Gastroesophageal sphincter (tissue), 4 donors: ENCODE measurements around the gene LHFPL3. TPM values are rescaled to one million over a fixed set of nuclear protein-coding genes. Genes with fewer than 3 reads are reported as not detected.

Source experiments
- ATAC-seq: fragments of 150-250 bp; one replicate; pipeline ENCODE4 v1.9.1; 2016; ENCODE audit warnings: mild to moderate bottlenecking, moderate library complexity
- H3K27ac ChIP-seq, 4 donors: fragments of 200-600 bp; sonication (generic) in 3 of 4; 1 replicate in 3 of 4; 2 replicates in 1 of 4; pipeline ENCODE4 v1.5.1; 2016 to 2019
- H3K27me3 ChIP-seq: fragments of 200-600 bp; sonication (generic); one replicate; pipeline ENCODE4 v1.5.1; 2019
- H3K36me3 ChIP-seq, 2 donors: fragments of 200-600 bp; sonication (generic); one replicate each; pipeline ENCODE4 v1.5.1; 2019; ENCODE audit warnings: control low read depth in 1 of 2
- H3K4me1 ChIP-seq, 3 donors: fragments of 200-600 bp; sonication (generic); 1 replicate in 2 of 3; 2 replicates in 1 of 3; pipeline ENCODE4 v1.5.1; 2016 to 2019; ENCODE audit warnings: control low read depth in 2 of 3
- H3K4me3 ChIP-seq, 2 donors: fragments of 200-600 bp; sonication (generic); one replicate each; pipeline ENCODE4 v1.5.1; 2019; ENCODE audit warnings: mild to moderate bottlenecking in 1 of 2, moderate library complexity in 1 of 2
- H3K9me3 ChIP-seq, 3 donors: fragments of 200-600 bp; sonication (generic); one replicate each; pipeline ENCODE4 v1.5.1; 2017 to 2019; ENCODE audit warnings: control low read depth in 2 of 3
- EP300 ChIP-seq: sonication (generic); formaldehyde crosslinking; IDR thresholded peaks from one replicate; pipeline ENCODE4 v1.6.1; 2017; ENCODE audit warnings: antibody characterized with exemption, mild to moderate bottlenecking
- POLR2A ChIP-seq, 2 donors: fragments of 450-650 bp; IDR thresholded peaks; one replicate each; pipeline ENCODE4 v1.6.1; 2017; ENCODE audit warnings: antibody characterized with exemption in 2 of 2, mild to moderate bottlenecking in 2 of 2, moderate library complexity in 1 of 2
- POLR2AphosphoS5 ChIP-seq: sonication (generic); formaldehyde crosslinking; IDR thresholded peaks from one replicate; pipeline ENCODE4 v1.6.1; 2017; ENCODE audit warnings: antibody characterized with exemption
- WGBS, 2 donors: methylation state at CpG; one replicate each; pipeline ENCODE4 v1.1.5; 2018; ENCODE audit warnings: low coverage in 1 of 2; 5-methylcytosine and 5-hydroxymethylcytosine counted together
- total RNA-seq, 4 donors: library from RNA; depleted of rRNA; stranded (reverse); fragments of >200 nt; gene quantifications; one replicate each; pipeline ENCODE4 v1.1.0, GENCODE V29; 2016
- TF ChIP-seq, protein P1 (sequence below), 4 experiments: fragments of 200-600 bp in 2 of 4; fragments of 450-650 bp in 2 of 4; sonication (generic) in 1 of 4; IDR thresholded peaks; one replicate each; pipeline ENCODE4 v1.5.1; 2017 to 2019; ENCODE audit warnings: antibody characterized with exemption in 4 of 4, mild to moderate bottlenecking in 2 of 4, moderate library complexity in 2 of 4

LHFPL3 gene
- total RNA-seq, 4 donors from 2014 or later = not detected

DNA sequence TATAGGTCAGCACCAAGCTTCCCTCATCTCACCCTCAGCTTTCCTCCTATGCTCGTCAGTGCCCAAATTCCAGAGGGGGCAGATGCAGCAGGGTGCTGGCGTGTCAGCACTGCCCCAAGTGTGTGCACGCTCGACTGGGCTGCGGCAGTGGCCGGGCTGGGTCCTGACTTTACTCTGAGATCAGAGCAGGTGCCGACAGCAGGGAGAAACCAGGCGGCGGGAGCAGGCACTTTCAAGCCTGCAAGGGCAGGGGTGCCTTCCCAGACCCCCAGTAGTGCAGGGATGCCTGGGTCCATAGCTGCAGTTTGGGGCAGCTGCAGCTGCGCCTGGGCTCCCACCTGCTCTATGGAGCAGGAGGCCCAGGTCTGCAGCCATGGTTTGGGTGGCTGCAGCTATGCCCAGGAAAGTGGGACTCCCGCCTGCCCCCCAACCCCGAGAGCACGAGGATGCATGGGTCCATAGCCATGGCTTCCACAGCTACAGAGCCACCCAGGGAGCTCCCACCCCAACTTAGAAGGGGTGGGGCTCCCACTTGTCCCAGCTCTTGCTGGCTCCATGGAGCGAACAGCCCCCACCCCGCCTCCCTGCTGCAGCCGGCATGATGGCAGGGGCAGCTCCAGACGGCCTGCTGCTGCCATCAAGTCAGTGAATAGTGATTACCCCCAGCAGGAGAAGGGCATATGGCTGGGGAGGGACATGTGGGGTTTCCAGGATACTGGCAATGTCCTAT is 486.4 kb downstream of the LHFPL3 start:
- TF ChIP-seq POLR2AphosphoS5 (no peak), POLR2A (IDR thresholded peaks at IDR 0.05) (no peak), EP300 (no peak)
- TF ChIP-seq, protein P1, sequence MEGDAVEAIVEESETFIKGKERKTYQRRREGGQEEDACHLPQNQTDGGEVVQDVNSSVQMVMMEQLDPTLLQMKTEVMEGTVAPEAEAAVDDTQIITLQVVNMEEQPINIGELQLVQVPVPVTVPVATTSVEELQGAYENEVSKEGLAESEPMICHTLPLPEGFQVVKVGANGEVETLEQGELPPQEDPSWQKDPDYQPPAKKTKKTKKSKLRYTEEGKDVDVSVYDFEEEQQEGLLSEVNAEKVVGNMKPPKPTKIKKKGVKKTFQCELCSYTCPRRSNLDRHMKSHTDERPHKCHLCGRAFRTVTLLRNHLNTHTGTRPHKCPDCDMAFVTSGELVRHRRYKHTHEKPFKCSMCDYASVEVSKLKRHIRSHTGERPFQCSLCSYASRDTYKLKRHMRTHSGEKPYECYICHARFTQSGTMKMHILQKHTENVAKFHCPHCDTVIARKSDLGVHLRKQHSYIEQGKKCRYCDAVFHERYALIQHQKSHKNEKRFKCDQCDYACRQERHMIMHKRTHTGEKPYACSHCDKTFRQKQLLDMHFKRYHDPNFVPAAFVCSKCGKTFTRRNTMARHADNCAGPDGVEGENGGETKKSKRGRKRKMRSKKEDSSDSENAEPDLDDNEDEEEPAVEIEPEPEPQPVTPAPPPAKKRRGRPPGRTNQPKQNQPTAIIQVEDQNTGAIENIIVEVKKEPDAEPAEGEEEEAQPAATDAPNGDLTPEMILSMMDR (IDR thresholded peaks at IDR 0.05) = no peak
- ATAC-seq = no peak
- WGBS, 2 donors = no CpG with 5 or more reads among the region's 17 CpGs

DNA sequence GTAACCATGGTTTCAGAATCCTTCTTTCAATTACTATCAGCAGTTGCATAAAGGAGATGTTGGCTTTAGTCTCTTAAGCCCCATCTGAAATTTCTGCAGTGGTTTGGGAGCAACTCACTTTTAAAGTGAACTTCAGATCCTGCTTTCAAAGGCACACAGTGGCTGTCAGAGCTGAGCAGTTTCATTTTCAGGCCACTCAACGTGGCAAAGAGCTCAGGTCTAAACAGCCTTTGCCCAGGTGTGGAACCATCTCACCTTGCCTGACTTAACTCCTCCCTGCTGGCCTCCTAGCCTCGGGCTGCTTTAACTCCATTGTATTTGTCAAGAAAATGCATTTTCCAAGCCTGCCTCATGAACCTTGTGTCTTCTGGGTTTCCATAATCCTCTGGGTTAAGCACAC is 488.1 kb downstream of the LHFPL3 start:
- no peaks in the 10 kb centered on the region for H3K36me3 ChIP-seq
- no peak for ATAC-seq
- TF ChIP-seq, protein P1 (IDR thresholded peaks at IDR 0.05) = no peak
- no peak for TF ChIP-seq EP300
- no peak for TF ChIP-seq POLR2AphosphoS5
- TF ChIP-seq POLR2A (IDR thresholded peaks at IDR 0.05) = no peak
- H3K27ac ChIP-seq = no peak overlapping the region
- no peaks in the 10 kb centered on the region for H3K4me1 ChIP-seq
- WGBS, 2 donors = 26 to 48% methylated on average over 2 of the region's 2 CpGs
- no peaks in the 10 kb centered on the region for H3K9me3 ChIP-seq
- peaks cover 31% of the 10 kb centered on the region for H3K27me3 ChIP-seq
- no peak overlapping the region for H3K4me3 ChIP-seq

More for the DNA sequence above, 486.4 kb downstream of the LHFPL3 start:
- Histone ChIP-seq H3K27ac (no peak overlapping the region), H3K36me3 (no peaks in the 10 kb centered on the region), H3K27me3 (peaks cover 35% of the 10 kb centered on the region), H3K4me1 (no peaks in the 10 kb centered on the region), H3K4me3 (no peak overlapping the region), H3K9me3 (no peaks in the 10 kb centered on the region)

DNA sequence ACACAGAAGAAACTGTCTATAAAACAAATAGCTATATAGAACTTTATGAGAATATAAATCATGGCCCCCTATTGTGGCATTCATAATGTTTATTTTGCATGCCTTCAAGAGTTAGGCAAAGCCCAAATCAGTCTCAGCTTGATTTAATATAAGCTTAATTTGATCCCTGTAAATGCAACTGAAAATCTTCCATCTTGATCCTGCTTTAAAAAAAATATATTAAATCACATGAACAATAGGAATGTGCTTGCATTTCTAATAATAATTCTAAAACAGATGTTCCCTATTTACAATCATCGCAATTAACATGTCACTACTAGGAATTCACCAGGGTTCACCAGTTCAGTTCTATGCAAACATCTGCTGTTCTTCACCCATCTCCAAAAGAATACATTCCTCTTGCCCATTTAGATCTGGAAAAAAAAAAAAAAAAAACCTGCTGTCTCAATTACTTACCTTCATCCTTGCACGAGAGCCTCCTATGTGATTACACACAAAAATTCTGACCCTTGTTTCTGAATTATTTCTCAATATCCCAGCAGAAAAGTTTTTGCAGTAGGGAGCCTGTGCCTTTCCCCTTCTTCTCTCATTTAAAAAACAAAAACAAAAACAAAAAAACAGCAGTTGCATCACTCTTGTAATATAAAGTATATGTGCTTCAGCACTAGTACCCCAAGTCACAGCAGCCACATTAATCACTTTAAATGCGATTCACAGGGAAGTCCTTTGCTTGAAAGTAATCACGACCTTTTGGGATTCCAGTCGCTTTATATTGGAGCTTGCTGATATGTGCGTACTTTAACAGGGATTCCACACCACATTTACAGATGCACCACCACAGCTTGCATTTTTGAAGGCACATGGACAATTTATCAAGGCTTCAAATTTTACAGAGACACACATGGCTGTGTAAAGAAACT is 490.8 kb downstream of the LHFPL3 start:
- no peak overlapping the region for H3K27ac ChIP-seq
- no peak for ATAC-seq
- H3K9me3 ChIP-seq = no peaks in the 10 kb centered on the region
- H3K4me1 ChIP-seq = no peaks in the 10 kb centered on the region
- TF ChIP-seq POLR2AphosphoS5 (no peak), POLR2A (IDR thresholded peaks at IDR 0.05) (no peak), EP300 (no peak)
- TF ChIP-seq, protein P1 (IDR thresholded peaks at IDR 0.05) = no peak
- no peaks in the 10 kb centered on the region for H3K36me3 ChIP-seq
- no peak overlapping the region for H3K4me3 ChIP-seq
- H3K27me3 ChIP-seq = peaks cover 18% of the 10 kb centered on the region
- 24 to 40% methylated on average over 6 of the region's 6 CpGs for WGBS, 2 donors

DNA sequence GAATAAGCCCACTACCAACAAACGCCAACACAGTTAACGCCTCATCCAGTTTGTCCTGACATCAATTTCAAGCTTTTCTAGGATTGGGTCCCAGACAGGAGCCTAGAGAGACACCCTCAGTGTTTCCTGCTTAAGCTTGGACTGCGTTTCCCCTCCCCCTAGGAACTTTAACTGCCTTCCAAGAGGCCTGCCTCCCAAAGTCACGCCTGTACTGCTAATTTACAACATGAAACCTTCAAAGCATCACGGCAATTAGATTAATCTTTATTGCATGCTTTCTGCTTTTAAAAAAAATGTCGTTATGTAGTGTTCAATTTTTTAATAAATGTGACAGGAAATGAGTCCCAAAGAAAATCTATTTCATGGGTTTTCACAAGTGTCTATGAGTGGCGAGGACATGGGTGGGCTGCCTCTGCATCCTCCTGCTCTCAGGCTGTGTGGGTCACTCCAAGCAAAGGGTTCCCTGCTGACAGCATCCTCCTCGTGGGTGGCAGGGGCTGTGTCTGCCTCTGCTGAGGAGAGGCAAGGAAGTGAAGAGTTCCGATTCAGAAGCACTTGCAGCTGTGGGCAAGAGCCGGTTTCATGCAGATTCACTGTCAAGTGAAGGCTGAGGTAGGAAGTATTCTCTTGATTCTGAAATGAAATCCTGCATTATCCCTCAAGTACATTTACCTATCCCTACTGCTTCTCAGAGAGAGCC is 492.6 kb downstream of the LHFPL3 start:
- no peak overlapping the region for H3K27ac ChIP-seq
- TF ChIP-seq EP300 (no peak), POLR2AphosphoS5 (no peak), POLR2A (IDR thresholded peaks at IDR 0.05) (no peak)
- TF ChIP-seq, protein P1 (IDR thresholded peaks at IDR 0.05) = no peak
- no peak for ATAC-seq
- H3K4me3 ChIP-seq = no peak overlapping the region
- H3K36me3 ChIP-seq = no peaks in the 10 kb centered on the region
- no peaks in the 10 kb centered on the region for H3K9me3 ChIP-seq
- 59 to 70% methylated on average over 4 to 7 of the region's 10 CpGs for WGBS, 2 donors
- H3K4me1 ChIP-seq = no peaks in the 10 kb centered on the region
- H3K27me3 ChIP-seq = peaks cover 8% of the 10 kb centered on the region
